Suprapubic skin (tissue), 4 donors: Measurements from ENCODE around the gene FYN.

Experiments
- POLR2A ChIP-seq, 2 donors: fragments of 450-650 bp; IDR thresholded peaks; one replicate each; pipeline ENCODE4 v1.6.1; 2017; ENCODE audit warnings: antibody characterized with exemption in 2 of 2, mild to moderate bottlenecking in 2 of 2, moderate library complexity in 2 of 2
- POLR2AphosphoS5 ChIP-seq, 3 donors: sonication (generic); formaldehyde crosslinking; IDR thresholded peaks; one replicate each; pipeline ENCODE4 v1.6.1; 2017; ENCODE audit warnings: antibody characterized with exemption in 3 of 3

- TF ChIP-seq POLR2AphosphoS5 (IDR thresholded peaks at IDR 0.05) (no peak), POLR2A (IDR thresholded peaks at IDR 0.05) (no peak)
These were observed 17.7 kb upstream of the FYN start for GRCh38 chr6:111890988-111891387.
